ENCODE measurements around the gene TAPBP. TPM values are rescaled to one million over a fixed set of nuclear protein-coding genes. Genes with fewer than 3 reads are reported as not detected.
A peak's percentile ranks its signal among the peaks of the same experiment; 100 is the strongest.
"Not testable (repeated sequence)": the region's sequence is repeated elsewhere in the genome, so short reads cannot be mapped to it uniquely, and the experiment has no call there.

Gene TAPBP
- polyA plus RNA-seq, 4 donors, result 33.8 to 85.2 (median 55.6) TPM

GRCh38 chr6:33289784-33290315 is 24.0 kb downstream of the TAPBP start:
- peak overlapping the region in 2 of 3 donors; percentile 6 to 56 for H3K27ac ChIP-seq (ENCODE audit: low read depth in 1 of 3, low read length in 2 of 3)
- FAIRE-seq (no peak), DNase-seq (no peak)
- peak overlapping the region; percentile 61 to 68 (median 67) for H3K4me3 ChIP-seq (ENCODE audit: low read depth in 1 of 3, low read length in 3 of 3)
- no peaks in the 10 kb centered on the region for H3K27me3 ChIP-seq (ENCODE audit: control insufficient read depth in 3 of 3, insufficient read depth in 3 of 3, low read length in 3 of 3)
- peaks cover 0 to 53% (median 2%) of the 10 kb centered on the region in 3 donors for H3K36me3 ChIP-seq (ENCODE audit: control insufficient read depth in 3 of 3, insufficient read depth in 2 of 3, low read depth in 1 of 3, low read length in 3 of 3)
- H3K9me3 ChIP-seq (ENCODE audit: control insufficient read depth in 2 of 2, insufficient read depth in 1 of 2, low read depth in 1 of 2, low read length in 1 of 2), result no peaks in the 10 kb centered on the region
- peaks cover 3 to 17% (median 11%) of the 10 kb centered on the region in 3 donors for H3K4me1 ChIP-seq (ENCODE audit: control insufficient read depth in 3 of 3, insufficient read depth in 2 of 3, low read depth in 1 of 3, low read length in 2 of 3)
- 2 to 3% (median 3%) methylated on average over 14 of the region's 14 CpGs for WGBS, 3 donors

GRCh38 chr6:33288921-33289783 is 24.7 kb downstream of the TAPBP start, which contains the start of the genes PFDN6 and WDR46:
Gene PFDN6, plus strand, starts transcription at chr6:33289601. Its CDS starts 256 bp downstream, at chr6:33289857.
Gene WDR46, minus strand, starts transcription at chr6:33289239. Its CDS starts 69 bp downstream, at chr6:33289170.
- Histone ChIP-seq H3K4me3 (ENCODE audit: low read depth in 1 of 3, low read length in 3 of 3) (peak within 1 kb of the TSS; percentile 61 to 68 (median 67)), H3K36me3 (ENCODE audit: control insufficient read depth in 3 of 3, insufficient read depth in 2 of 3, low read depth in 1 of 3, low read length in 3 of 3) (peaks cover 0 to 50% (median 0%) of the 10 kb centered on the region in 3 donors), H3K27ac (ENCODE audit: low read depth in 1 of 3, low read length in 2 of 3) (peak within 1 kb of the TSS in 2 of 3 donors; percentile 41 to 56), H3K9me3 (ENCODE audit: control insufficient read depth in 2 of 2, insufficient read depth in 1 of 2, low read depth in 1 of 2, low read length in 1 of 2) (no peaks in the 10 kb centered on the region), H3K4me1 (ENCODE audit: control insufficient read depth in 3 of 3, insufficient read depth in 2 of 3, low read depth in 1 of 3, low read length in 2 of 3) (peaks cover 3 to 17% (median 11%) of the 10 kb centered on the region in 3 donors), H3K27me3 (ENCODE audit: control insufficient read depth in 3 of 3, insufficient read depth in 3 of 3, low read length in 3 of 3) (no peaks in the 10 kb centered on the region)
- WGBS, 3 donors, result 0% methylated on average over 43 of the region's 43 CpGs
- DNase-seq (peak; percentile 95 to 96), FAIRE-seq (no peak)

DNA sequence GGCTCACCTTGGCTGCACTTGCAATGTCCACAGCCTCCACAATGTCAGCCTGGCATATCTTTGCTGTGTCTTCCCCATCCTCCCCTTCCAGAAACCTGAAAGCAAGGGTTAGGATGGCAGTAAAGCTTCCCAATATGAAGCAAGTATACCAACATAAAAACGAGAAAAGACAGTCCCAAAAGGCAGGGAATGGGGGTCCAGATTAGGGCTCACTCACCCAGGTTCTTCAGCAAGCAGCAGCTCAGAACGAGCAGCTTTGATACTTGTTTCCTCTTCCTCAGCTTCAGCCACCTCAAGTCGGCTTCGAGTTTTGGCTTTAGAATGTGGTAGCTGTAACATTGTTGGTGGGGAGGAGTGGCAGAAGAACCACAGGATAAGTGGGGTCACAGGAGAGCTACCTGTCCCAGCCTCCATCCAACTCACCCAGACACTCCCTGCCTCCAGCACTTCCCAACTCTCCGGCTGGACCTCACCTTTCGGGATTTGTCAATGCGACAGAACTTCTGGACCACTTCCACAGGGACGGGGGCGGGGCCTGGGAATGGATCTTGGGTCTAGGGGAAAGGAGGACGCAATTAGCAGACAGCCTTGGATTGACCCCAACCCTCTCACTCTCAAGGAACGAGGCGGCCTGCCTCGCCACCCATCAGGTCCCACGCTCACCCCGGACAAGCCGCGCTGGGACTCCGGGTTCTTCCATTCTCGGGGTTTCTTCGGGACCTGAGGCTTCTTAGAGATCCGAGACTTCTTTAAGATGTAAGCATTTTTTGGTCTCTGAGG is 25.5 kb downstream of the TAPBP start:
- 8 to 11% (median 9%) methylated on average over 21 of the region's 21 CpGs for WGBS, 3 donors
- H3K4me1 ChIP-seq (ENCODE audit: control insufficient read depth in 3 of 3, insufficient read depth in 2 of 3, low read depth in 1 of 3, low read length in 2 of 3), result peaks cover 3 to 17% (median 11%) of the 10 kb centered on the region in 3 donors
- peaks cover 0 to 50% (median 4%) of the 10 kb centered on the region in 3 donors for H3K36me3 ChIP-seq (ENCODE audit: control insufficient read depth in 3 of 3, insufficient read depth in 2 of 3, low read depth in 1 of 3, low read length in 3 of 3)
- no peaks in the 10 kb centered on the region for H3K9me3 ChIP-seq (ENCODE audit: control insufficient read depth in 2 of 2, insufficient read depth in 1 of 2, low read depth in 1 of 2, low read length in 1 of 2)
- peak overlapping the region; percentile 61 to 68 (median 67) for H3K4me3 ChIP-seq (ENCODE audit: low read depth in 1 of 3, low read length in 3 of 3)
- no peak for FAIRE-seq
- H3K27me3 ChIP-seq (ENCODE audit: control insufficient read depth in 3 of 3, insufficient read depth in 3 of 3, low read length in 3 of 3), result no peaks in the 10 kb centered on the region
- H3K27ac ChIP-seq (ENCODE audit: low read depth in 1 of 3, low read length in 2 of 3), result peak overlapping the region in 1 of 3 donors; percentile 41
- no peak for DNase-seq

DNA sequence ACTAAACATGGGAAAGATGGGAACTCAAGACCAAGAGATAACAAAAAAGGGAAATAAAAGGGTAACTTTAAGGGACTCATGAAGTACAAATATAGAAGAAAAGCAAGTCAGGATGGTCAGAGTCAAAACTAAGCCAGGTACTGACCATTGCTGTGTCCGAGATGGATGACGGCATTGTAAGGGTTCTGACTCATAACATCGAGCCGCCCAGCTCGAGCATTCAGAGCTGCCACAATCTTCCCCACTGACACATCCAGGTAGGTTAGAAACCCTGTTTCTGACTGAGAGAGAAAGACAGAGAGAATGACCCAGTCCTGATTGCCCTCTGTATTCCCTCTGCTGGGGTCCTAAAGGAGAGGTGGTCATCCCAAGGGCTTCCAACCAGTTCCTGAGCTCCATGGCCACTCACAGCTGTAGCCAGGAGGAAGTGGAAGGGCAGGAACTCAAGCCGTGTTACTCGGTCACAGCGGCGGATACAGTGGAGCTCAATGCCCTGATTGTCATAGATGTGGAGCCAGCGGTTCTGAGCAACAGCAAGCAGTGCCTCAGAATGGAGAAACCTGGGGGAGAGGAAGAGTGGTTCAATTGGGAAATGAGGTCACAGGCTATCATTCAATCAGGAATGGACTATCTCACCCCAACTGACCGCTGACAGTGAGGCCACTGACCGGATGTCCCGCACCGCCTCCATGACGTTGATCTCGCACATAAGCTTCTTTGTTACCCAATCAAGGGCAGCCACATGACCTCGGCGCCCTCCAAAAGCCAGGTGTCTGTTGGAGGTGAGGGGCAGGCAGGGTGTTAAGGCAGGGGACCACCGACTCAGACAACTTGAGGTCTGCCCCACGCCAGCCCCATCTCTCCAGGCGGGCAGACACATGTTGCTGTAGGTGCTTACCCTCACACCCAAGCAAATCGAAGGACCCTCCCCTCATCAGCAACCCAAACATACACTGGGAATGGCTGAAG is 26.6 kb downstream of the TAPBP start:
- FAIRE-seq (no peak), DNase-seq (no peak)
- no peaks in the 10 kb centered on the region for H3K9me3 ChIP-seq (ENCODE audit: control insufficient read depth in 2 of 2, insufficient read depth in 1 of 2, low read depth in 1 of 2, low read length in 1 of 2)
- no peaks in the 10 kb centered on the region for H3K27me3 ChIP-seq (ENCODE audit: control insufficient read depth in 3 of 3, insufficient read depth in 3 of 3, low read length in 3 of 3)
- no peak overlapping the region for H3K4me3 ChIP-seq (ENCODE audit: low read depth in 1 of 3, low read length in 3 of 3)
- H3K27ac ChIP-seq (ENCODE audit: low read depth in 1 of 3, low read length in 2 of 3), result no peak overlapping the region
- peaks cover 3 to 17% (median 11%) of the 10 kb centered on the region in 3 donors for H3K4me1 ChIP-seq (ENCODE audit: control insufficient read depth in 3 of 3, insufficient read depth in 2 of 3, low read depth in 1 of 3, low read length in 2 of 3)
- H3K36me3 ChIP-seq (ENCODE audit: control insufficient read depth in 3 of 3, insufficient read depth in 2 of 3, low read depth in 1 of 3, low read length in 3 of 3), result peaks cover 0 to 53% (median 4%) of the 10 kb centered on the region in 3 donors
- 93 to 95% (median 94%) methylated on average over 22 of the region's 22 CpGs for WGBS, 3 donors

DNA sequence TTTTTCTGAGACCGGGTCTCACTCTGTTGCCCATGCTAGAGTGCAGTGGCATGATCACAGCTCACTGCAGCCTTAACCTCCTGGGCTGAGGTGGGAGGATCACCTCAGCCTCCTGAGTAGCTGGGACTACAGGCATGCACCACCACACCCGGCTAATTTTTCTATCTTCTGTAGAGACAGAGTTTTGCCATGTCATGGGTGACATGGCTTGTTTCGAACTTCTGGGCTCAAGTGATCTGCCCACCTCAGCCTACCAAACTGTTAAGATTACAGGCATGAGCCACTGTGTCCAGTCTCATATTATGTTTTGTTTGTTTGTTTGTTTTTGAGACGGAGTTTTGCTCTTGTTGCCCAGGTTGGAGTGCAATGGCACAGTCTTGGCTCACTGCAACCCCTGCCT is 28.7 kb downstream of the TAPBP start:
- not testable (repeated sequence) for H3K27ac ChIP-seq (ENCODE audit: low read depth in 1 of 3, low read length in 2 of 3); H3K4me3 ChIP-seq (ENCODE audit: low read depth in 1 of 3, low read length in 3 of 3); FAIRE-seq; H3K9me3 ChIP-seq (ENCODE audit: control insufficient read depth in 2 of 2, insufficient read depth in 1 of 2, low read depth in 1 of 2, low read length in 1 of 2); DNase-seq; H3K27me3 ChIP-seq (ENCODE audit: control insufficient read depth in 3 of 3, insufficient read depth in 3 of 3, low read length in 3 of 3)
- H3K4me1 ChIP-seq (ENCODE audit: control insufficient read depth in 3 of 3, insufficient read depth in 2 of 3, low read depth in 1 of 3, low read length in 2 of 3), result peaks cover 2 to 15% (median 8%) of the 10 kb centered on the region in 3 donors
- peaks cover 0 to 63% (median 4%) of the 10 kb centered on the region in 3 donors for H3K36me3 ChIP-seq (ENCODE audit: control insufficient read depth in 3 of 3, insufficient read depth in 2 of 3, low read depth in 1 of 3, low read length in 3 of 3)
- 89 to 92% (median 92%) methylated on average over 4 of the region's 4 CpGs for WGBS, 3 donors

GRCh38 chr6:33280539-33280938 is 33.3 kb downstream of the TAPBP start:
- FAIRE-seq (no peak), DNase-seq (no peak)
- peaks cover 0 to 20% (median 0%) of the 10 kb centered on the region in 3 donors for H3K4me1 ChIP-seq (ENCODE audit: control insufficient read depth in 3 of 3, insufficient read depth in 2 of 3, low read depth in 1 of 3, low read length in 2 of 3)
- H3K27me3 ChIP-seq (ENCODE audit: control insufficient read depth in 3 of 3, insufficient read depth in 3 of 3, low read length in 3 of 3), result no peaks in the 10 kb centered on the region
- no peaks in the 10 kb centered on the region for H3K9me3 ChIP-seq (ENCODE audit: control insufficient read depth in 2 of 2, insufficient read depth in 1 of 2, low read depth in 1 of 2, low read length in 1 of 2)
- no peak overlapping the region for H3K4me3 ChIP-seq (ENCODE audit: low read depth in 1 of 3, low read length in 3 of 3)
- 88 to 94% (median 88%) methylated on average over 6 of the region's 6 CpGs for WGBS, 3 donors
- H3K27ac ChIP-seq (ENCODE audit: low read depth in 1 of 3, low read length in 2 of 3), result peak overlapping the region in 1 of 3 donors; percentile 13
- H3K36me3 ChIP-seq (ENCODE audit: control insufficient read depth in 3 of 3, insufficient read depth in 2 of 3, low read depth in 1 of 3, low read length in 3 of 3), result peaks cover 4 to 86% (median 11%) of the 10 kb centered on the region in 3 donors

- peak overlapping the region in 1 of 3 donors; percentile 13 for H3K27ac ChIP-seq (ENCODE audit: low read depth in 1 of 3, low read length in 2 of 3)
- peaks cover 0 to 25% (median 0%) of the 10 kb centered on the region in 3 donors for H3K4me1 ChIP-seq (ENCODE audit: control insufficient read depth in 3 of 3, insufficient read depth in 2 of 3, low read depth in 1 of 3, low read length in 2 of 3)
- peaks cover 4 to 86% (median 11%) of the 10 kb centered on the region in 3 donors for H3K36me3 ChIP-seq (ENCODE audit: control insufficient read depth in 3 of 3, insufficient read depth in 2 of 3, low read depth in 1 of 3, low read length in 3 of 3)
- FAIRE-seq (no peak), DNase-seq (peak; percentile 38 to 66)
- 64 to 67% (median 65%) methylated on average over 4 to 5 of the region's 5 CpGs for WGBS, 3 donors
- H3K4me3 ChIP-seq (ENCODE audit: low read depth in 1 of 3, low read length in 3 of 3), result no peak overlapping the region
- H3K9me3 ChIP-seq (ENCODE audit: control insufficient read depth in 2 of 2, insufficient read depth in 1 of 2, low read depth in 1 of 2, low read length in 1 of 2), result no peaks in the 10 kb centered on the region
- no peaks in the 10 kb centered on the region for H3K27me3 ChIP-seq (ENCODE audit: control insufficient read depth in 3 of 3, insufficient read depth in 3 of 3, low read length in 3 of 3)
Measured at GRCh38 chr6:33279971-33280511, 33.8 kb downstream of the TAPBP start.
